PC-3 (cell line): ENCODE results near the gene TP53AIP1.

Experiments
- EZH2 ChIP-seq: fragments of 300-600 bp; sonication (generic); IDR thresholded peaks from one replicate; pipeline ENCODE4 v1.6.1; 2017; ENCODE audit warnings: antibody characterized with exemption, mild to moderate bottlenecking, low read length; ENCODE audit not compliant: unreplicated experiment
- TF ChIP-seq, protein P1 (sequence below): fragments of 300-600 bp; sonication (generic); conservative IDR thresholded peaks from 2 replicates; pipeline ENCODE4 v1.5.1; 2017; ENCODE audit warnings: antibody characterized with exemption, low read depth, mild to moderate bottlenecking, low read length

DNA sequence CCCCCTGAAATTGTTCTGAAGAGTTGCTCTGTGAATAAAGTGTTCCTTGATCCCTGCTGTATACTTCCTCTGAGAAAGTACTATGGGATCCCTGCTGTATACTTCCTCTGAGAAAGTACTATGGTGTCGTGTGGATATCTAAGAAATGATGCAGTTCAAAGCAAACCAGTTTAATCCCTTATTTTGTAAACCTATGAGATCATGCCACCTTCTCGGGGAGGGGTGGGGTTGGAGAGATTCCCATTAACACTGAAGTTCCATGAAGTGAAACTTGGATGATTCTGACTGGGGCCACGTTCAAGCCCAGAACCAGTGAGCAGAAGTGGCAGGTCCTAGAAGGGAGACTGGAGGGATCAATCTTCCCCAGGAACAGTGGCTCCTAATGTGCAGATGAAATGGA, 13.0 kb upstream of the TP53AIP1 start:
- TF ChIP-seq EZH2: no peak
- TF ChIP-seq, protein P1, sequence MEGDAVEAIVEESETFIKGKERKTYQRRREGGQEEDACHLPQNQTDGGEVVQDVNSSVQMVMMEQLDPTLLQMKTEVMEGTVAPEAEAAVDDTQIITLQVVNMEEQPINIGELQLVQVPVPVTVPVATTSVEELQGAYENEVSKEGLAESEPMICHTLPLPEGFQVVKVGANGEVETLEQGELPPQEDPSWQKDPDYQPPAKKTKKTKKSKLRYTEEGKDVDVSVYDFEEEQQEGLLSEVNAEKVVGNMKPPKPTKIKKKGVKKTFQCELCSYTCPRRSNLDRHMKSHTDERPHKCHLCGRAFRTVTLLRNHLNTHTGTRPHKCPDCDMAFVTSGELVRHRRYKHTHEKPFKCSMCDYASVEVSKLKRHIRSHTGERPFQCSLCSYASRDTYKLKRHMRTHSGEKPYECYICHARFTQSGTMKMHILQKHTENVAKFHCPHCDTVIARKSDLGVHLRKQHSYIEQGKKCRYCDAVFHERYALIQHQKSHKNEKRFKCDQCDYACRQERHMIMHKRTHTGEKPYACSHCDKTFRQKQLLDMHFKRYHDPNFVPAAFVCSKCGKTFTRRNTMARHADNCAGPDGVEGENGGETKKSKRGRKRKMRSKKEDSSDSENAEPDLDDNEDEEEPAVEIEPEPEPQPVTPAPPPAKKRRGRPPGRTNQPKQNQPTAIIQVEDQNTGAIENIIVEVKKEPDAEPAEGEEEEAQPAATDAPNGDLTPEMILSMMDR: no peak
